ENCODE data around the gene MEIS2. TPM values are rescaled to one million over a fixed set of nuclear protein-coding genes. Genes with fewer than 3 reads are reported as not detected.

Gene MEIS2
- total RNA-seq, 1 donor from 2014 or later = 76.9 TPM

DNA sequence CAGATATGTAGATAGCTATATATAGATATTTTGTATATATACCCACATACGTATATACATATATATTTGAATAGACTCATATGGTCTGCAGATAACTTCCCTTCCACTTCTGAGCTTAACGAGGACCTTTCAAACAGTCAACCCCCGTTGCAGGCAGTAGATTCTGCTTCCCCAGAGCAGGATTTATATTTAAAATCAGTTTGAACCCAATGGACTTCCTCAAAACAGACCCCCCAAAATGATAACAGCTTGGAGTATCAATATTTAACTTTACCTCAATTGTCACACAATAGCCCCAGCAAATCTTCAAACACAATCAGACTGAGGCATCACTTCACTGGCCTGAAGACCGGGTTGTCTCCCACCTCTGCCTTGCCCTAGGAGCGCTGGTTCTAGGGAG is 218.3 kb downstream of the MEIS2 start:
- TF ChIP-seq POLR2A (IDR thresholded peaks at IDR 0.05) (no peak), POLR2AphosphoS5 (IDR thresholded peaks at IDR 0.05; ENCODE audit: insufficient read depth in 1 of 2, low read depth in 1 of 2) (no peak)
- TF ChIP-seq, protein P1, sequence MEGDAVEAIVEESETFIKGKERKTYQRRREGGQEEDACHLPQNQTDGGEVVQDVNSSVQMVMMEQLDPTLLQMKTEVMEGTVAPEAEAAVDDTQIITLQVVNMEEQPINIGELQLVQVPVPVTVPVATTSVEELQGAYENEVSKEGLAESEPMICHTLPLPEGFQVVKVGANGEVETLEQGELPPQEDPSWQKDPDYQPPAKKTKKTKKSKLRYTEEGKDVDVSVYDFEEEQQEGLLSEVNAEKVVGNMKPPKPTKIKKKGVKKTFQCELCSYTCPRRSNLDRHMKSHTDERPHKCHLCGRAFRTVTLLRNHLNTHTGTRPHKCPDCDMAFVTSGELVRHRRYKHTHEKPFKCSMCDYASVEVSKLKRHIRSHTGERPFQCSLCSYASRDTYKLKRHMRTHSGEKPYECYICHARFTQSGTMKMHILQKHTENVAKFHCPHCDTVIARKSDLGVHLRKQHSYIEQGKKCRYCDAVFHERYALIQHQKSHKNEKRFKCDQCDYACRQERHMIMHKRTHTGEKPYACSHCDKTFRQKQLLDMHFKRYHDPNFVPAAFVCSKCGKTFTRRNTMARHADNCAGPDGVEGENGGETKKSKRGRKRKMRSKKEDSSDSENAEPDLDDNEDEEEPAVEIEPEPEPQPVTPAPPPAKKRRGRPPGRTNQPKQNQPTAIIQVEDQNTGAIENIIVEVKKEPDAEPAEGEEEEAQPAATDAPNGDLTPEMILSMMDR (IDR thresholded peaks at IDR 0.05) = no peak
- no peaks in the 10 kb centered on the region for H3K36me3 ChIP-seq
- no peak overlapping the region for H3K27ac ChIP-seq
- no peak for DNase-seq (ENCODE audit: extremely low spot score in 2 of 2)
- intact Hi-C loops (cut with DNase I) = no loop called here
- H3K4me1 ChIP-seq = peaks cover 23% of the 10 kb centered on the region
- H3K4me3 ChIP-seq = no peak overlapping the region
- no peaks in the 10 kb centered on the region for H3K9me3 ChIP-seq
- H3K27me3 ChIP-seq = no peaks in the 10 kb centered on the region

DNA sequence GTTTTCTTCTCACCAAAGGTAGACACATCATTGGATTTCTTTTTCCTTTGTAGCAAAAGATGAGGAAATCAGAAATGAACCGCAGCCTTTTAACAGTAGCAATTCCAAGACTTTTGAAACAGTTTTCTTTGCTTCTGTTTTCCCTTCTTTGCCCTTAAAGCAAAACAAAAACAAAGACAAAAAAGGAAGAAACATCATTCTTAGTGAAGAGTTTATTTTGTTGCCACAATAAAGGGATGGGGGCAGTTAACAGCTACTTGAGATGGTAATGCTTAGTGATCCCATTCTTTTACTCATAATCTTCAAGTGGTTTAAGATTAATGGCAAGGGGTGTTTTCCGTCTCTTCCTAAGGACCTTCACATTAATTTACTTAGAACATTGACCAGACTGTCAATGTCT is 218.8 kb downstream of the MEIS2 start:
- TF ChIP-seq, protein P1 (IDR thresholded peaks at IDR 0.05) = no peak
- TF ChIP-seq POLR2AphosphoS5 (IDR thresholded peaks at IDR 0.05; ENCODE audit: insufficient read depth in 1 of 2, low read depth in 1 of 2) (no peak), POLR2A (IDR thresholded peaks at IDR 0.05) (no peak)
- no peak for DNase-seq (ENCODE audit: extremely low spot score in 2 of 2)
- H3K4me1 ChIP-seq = peaks cover 20% of the 10 kb centered on the region
- no peaks in the 10 kb centered on the region for H3K36me3 ChIP-seq
- no peak overlapping the region for H3K27ac ChIP-seq
- H3K4me3 ChIP-seq = no peak overlapping the region
- H3K27me3 ChIP-seq = no peaks in the 10 kb centered on the region
- no peaks in the 10 kb centered on the region for H3K9me3 ChIP-seq
- intact Hi-C loops (cut with DNase I) = no loop called here

DNA sequence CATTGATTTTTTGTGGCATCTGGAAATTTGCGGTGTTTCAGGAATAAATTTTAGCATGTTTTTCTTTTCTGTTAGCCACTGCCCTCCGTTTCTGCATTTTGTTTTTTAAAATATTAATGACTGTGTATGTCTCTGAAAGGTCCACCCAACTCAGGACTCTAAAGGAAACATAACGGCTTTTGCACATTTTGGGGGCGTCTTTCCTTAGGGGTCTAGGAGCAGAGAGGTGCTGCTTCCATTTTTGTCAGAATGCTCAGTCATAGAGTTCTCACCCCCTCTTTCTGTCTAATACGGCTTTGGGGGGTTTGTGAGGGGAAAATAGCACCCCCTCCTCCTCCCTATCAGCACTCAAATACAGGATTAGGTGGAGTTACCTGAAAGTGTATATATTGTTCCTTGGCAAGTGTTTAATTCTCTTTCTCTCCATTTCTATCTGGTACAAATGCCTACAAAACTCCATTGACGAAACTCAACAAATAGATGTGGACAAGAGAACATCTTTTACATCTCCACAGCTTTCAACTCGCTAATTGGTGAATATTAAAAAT is 219.4 kb downstream of the MEIS2 start:
- H3K27ac ChIP-seq = no peak overlapping the region
- no peaks in the 10 kb centered on the region for H3K9me3 ChIP-seq
- no peak for TF ChIP-seq POLR2AphosphoS5 (IDR thresholded peaks at IDR 0.05; ENCODE audit: insufficient read depth in 1 of 2, low read depth in 1 of 2)
- TF ChIP-seq, protein P1 (IDR thresholded peaks at IDR 0.05) = no peak
- TF ChIP-seq POLR2A (IDR thresholded peaks at IDR 0.05) = no peak
- intact Hi-C loops (cut with DNase I) = no loop called here
- no peak for DNase-seq (ENCODE audit: extremely low spot score in 2 of 2)
- H3K36me3 ChIP-seq = no peaks in the 10 kb centered on the region
- H3K4me1 ChIP-seq = peaks cover 20% of the 10 kb centered on the region
- H3K4me3 ChIP-seq = no peak overlapping the region
- no peaks in the 10 kb centered on the region for H3K27me3 ChIP-seq

DNA sequence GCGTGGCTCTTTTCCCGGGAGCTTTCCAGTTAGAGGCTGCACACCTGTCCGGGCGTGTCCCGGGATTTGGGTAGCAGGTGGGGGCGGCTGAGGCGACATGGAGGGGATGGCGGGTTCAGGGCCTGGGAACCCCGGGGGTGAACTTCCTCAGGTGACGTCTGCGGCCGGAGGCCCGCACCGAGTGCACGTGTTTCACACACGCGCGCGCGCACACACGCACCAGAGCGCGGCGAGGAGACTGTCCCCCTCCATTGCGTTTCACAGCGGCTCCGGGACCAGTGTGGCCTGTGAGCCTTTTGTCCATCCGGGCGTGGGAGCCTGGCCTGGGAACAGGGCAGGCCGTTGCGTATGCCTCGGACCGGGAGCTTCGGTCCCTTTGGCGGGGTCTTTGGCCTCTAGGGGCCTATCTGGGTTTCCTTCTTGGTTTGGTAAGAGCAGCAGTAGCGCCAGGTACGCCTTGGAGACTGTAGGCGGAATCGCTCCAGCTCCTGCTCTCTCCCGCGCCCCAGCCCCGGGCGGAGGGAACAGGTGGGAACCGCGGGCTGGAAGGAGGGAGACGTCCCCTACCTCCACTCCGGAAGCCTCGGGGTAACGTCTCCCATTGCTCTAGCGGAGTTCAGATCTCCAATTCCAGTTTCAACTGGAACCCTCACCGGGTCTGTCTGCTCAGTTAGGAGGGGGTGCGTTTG is 220.0 kb downstream of the MEIS2 start:
- H3K27ac ChIP-seq = no peak overlapping the region
- TF ChIP-seq POLR2AphosphoS5 (IDR thresholded peaks at IDR 0.05; ENCODE audit: insufficient read depth in 1 of 2, low read depth in 1 of 2) = no peak
- TF ChIP-seq, protein P1 (IDR thresholded peaks at IDR 0.05) = no peak
- no peaks in the 10 kb centered on the region for H3K27me3 ChIP-seq
- no peaks in the 10 kb centered on the region for H3K36me3 ChIP-seq
- peaks cover 20% of the 10 kb centered on the region for H3K4me1 ChIP-seq
- no peaks in the 10 kb centered on the region for H3K9me3 ChIP-seq
- H3K4me3 ChIP-seq = no peak overlapping the region
- DNase-seq (ENCODE audit: extremely low spot score in 2 of 2) = no peak
- intact Hi-C loops (cut with DNase I) = no loop called here

DNA sequence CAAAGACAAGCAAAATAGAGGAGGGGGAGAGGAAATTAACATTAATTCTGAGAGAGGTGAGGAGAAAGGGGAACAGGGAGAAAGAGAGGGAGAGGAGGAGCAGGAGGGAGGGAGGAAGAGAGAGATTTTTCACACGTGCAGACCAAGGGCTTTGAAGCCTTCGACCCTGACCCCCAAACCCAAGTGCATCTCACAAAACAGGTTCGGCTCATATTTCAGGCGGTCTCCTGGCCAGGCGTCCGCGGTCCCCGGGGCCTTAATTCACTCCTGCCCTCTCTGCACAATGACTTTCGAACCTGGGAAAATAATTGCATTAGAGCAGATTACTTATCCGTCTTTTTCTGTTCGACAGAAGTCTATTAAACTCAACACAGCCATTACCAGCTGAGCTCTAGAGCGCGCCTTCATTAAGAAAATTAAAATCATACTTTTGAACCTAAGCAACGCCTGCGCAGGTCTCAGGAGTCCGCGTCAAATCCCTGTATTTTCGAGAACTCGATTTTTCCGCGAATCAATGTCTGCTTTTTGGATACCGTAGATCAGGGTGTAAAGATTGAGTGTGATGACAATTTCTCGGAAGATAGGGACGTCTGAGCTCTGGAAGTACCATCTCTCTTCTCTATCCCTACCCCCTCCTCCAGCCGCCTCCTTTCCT is 220.7 kb downstream of the MEIS2 start:
- Histone ChIP-seq H3K27me3 (no peaks in the 10 kb centered on the region), H3K36me3 (no peaks in the 10 kb centered on the region), H3K27ac (no peak overlapping the region), H3K9me3 (no peaks in the 10 kb centered on the region), H3K4me1 (peaks cover 20% of the 10 kb centered on the region), H3K4me3 (no peak overlapping the region)
- intact Hi-C loops (cut with DNase I) = no loop called here
- DNase-seq (ENCODE audit: extremely low spot score in 2 of 2) = no peak
- TF ChIP-seq, protein P1 (IDR thresholded peaks at IDR 0.05) = no peak
- TF ChIP-seq POLR2AphosphoS5 (IDR thresholded peaks at IDR 0.05; ENCODE audit: insufficient read depth in 1 of 2, low read depth in 1 of 2) = no peak
- no peak for TF ChIP-seq POLR2A (IDR thresholded peaks at IDR 0.05)

All from vagina (tissue), 2 donors.